Left renal cortex interstitium (tissue), 4 donors: ENCODE measurements around the gene PLAC9. TPM values are rescaled to one million over a fixed set of nuclear protein-coding genes. Genes with fewer than 3 reads are reported as not detected.
"Not testable (repeated sequence)": the region's sequence is repeated elsewhere in the genome, so short reads cannot be mapped to it uniquely, and the experiment has no call there.

ENCODE experiments used
- DNase-seq, 4 donors: peaks; one replicate each; pipeline ENCODE4 v3.0.0-alpha.2; 2013; ENCODE audit warnings: low read depth in 4 of 4, low spot score in 2 of 4, missing footprints in 1 of 4
- polyA plus RNA-seq, 4 donors: library from polyadenylated mRNA; unstranded; fragments of 120-200 nt; gene quantifications; one replicate each; pipeline ENCODE4 v1.2.1, GENCODE V29; 2013; ENCODE audit not compliant: insufficient read length in 4 of 4

Gene PLAC9
- polyA plus RNA-seq, 4 donors, result 15.2 to 34.7 (median 26.6) TPM

- no peak for DNase-seq
Measured at GRCh38 chr10:80137920-80138319, 5.4 kb downstream of the PLAC9 start.

GRCh38 chr10:80139265-80139664 is 6.7 kb downstream of the PLAC9 start:
- no peak for DNase-seq

GRCh38 chr10:80140251-80140650 is 7.7 kb downstream of the PLAC9 start:
- no peak for DNase-seq

GRCh38 chr10:80141696-80142460 is 9.3 kb downstream of the PLAC9 start:
- DNase-seq, result no peak

- no peak for DNase-seq
Measured at GRCh38 chr10:80144067-80144695, 11.7 kb downstream of the PLAC9 start.

GRCh38 chr10:80144696-80145131 is 12.2 kb downstream of the PLAC9 start:
- no peak for DNase-seq

- not testable (repeated sequence) for DNase-seq
Measured at GRCh38 chr10:80145406-80146308, 13.1 kb downstream of the PLAC9 start.

- DNase-seq, result no peak
Measured at GRCh38 chr10:80146918-80147317, 14.4 kb downstream of the PLAC9 start.

GRCh38 chr10:80148166-80148805 is 15.8 kb downstream of the PLAC9 start:
- no peak for DNase-seq

- no peak for DNase-seq
Measured at GRCh38 chr10:80149123-80149522, 16.6 kb downstream of the PLAC9 start.

- no peak for DNase-seq
Measured at GRCh38 chr10:80150172-80150571, 17.6 kb downstream of the PLAC9 start.

- DNase-seq, result no peak
Measured at GRCh38 chr10:80152820-80153219, 20.3 kb downstream of the PLAC9 start.

- no peak for DNase-seq
Measured at GRCh38 chr10:80153460-80153859, 20.9 kb downstream of the PLAC9 start.

GRCh38 chr10:80154626-80154977 is 22.1 kb downstream of the PLAC9 start:
- DNase-seq, result no peak

GRCh38 chr10:80154978-80155695 is 22.6 kb downstream of the PLAC9 start:
- DNase-seq, result no peak

- DNase-seq, result no peak
Measured at GRCh38 chr10:80155696-80156215, 23.2 kb downstream of the PLAC9 start.

- DNase-seq, result no peak
Measured at GRCh38 chr10:80156216-80156615, 23.7 kb downstream of the PLAC9 start.

GRCh38 chr10:80157561-80157960 is 25.0 kb downstream of the PLAC9 start:
- DNase-seq, result no peak

GRCh38 chr10:80158126-80158525 is 25.6 kb downstream of the PLAC9 start:
- no peak for DNase-seq

- DNase-seq, result peak in 1 of 4 donors; percentile 16
Measured at GRCh38 chr10:80158598-80159127, 26.1 kb downstream of the PLAC9 start.
